AG09309 (cell line): Measurements from ENCODE around the gene SORBS2.

Source experiments
- DNase-seq: peaks from one replicate; pipeline ENCODE4 v3.0.0-alpha.2; 2010; ENCODE audit warnings: low read depth
- H3K4me3 ChIP-seq: 2 replicates; pipeline ENCODE4 v1.5.1; 2011; ENCODE audit warnings: mild to moderate bottlenecking, low read depth, low read length, moderate library complexity; ENCODE audit not compliant: control insufficient read depth
- TF ChIP-seq, protein P1 (sequence below): IDR thresholded peaks from 2 replicates; pipeline ENCODE4 v1.5.1; 2011; ENCODE audit warnings: mild to moderate bottlenecking, low read depth, low read length, inconsistent platforms; ENCODE audit not compliant: insufficient read depth, control insufficient read depth; ENCODE audit errors: missing control alignments

Gene SORBS2

DNA sequence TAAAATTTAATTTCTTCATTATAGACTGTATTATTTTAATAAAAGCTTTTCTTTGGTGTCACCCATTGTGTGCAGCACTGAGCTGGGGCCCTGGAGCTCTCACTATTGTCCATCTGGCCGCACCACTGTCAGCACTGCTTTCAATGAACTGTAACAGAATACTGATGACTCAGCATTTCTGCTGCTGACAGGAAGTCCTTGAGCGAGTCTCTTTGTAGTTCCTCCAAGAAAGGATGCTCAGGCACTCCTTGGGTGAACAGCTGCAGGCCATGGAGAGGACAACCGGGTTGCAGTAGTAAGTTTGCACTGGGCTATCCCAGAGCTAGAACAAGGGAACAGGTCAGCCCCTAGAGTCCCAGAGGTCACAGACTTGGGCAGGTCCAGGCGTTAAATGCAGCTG, 81.6 kb downstream of the SORBS2 start:
- DNase-seq = no peak
- TF ChIP-seq, protein P1, sequence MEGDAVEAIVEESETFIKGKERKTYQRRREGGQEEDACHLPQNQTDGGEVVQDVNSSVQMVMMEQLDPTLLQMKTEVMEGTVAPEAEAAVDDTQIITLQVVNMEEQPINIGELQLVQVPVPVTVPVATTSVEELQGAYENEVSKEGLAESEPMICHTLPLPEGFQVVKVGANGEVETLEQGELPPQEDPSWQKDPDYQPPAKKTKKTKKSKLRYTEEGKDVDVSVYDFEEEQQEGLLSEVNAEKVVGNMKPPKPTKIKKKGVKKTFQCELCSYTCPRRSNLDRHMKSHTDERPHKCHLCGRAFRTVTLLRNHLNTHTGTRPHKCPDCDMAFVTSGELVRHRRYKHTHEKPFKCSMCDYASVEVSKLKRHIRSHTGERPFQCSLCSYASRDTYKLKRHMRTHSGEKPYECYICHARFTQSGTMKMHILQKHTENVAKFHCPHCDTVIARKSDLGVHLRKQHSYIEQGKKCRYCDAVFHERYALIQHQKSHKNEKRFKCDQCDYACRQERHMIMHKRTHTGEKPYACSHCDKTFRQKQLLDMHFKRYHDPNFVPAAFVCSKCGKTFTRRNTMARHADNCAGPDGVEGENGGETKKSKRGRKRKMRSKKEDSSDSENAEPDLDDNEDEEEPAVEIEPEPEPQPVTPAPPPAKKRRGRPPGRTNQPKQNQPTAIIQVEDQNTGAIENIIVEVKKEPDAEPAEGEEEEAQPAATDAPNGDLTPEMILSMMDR = no peak
- no peak overlapping the region for H3K4me3 ChIP-seq

DNA sequence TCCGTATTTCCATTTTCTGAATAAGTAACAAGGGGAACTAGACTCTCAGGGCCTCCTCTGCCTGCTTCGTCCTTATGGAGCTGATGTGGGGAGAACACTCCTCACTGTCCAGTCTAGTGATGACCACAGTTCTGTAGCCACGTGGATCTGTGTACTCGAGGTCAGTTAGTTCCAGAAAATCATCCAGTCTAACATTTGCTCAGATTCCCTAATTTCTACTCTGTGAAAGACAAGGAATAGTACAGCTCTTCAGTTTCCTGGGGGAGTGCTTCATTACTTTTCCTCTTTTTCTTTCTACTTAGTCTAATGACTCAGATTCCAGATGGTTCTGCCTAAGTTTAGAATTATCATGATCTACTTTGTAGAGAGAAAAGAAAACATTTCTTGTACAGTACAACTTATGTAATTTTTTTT, 82.6 kb downstream of the SORBS2 start:
- H3K4me3 ChIP-seq = no peak overlapping the region

DNA sequence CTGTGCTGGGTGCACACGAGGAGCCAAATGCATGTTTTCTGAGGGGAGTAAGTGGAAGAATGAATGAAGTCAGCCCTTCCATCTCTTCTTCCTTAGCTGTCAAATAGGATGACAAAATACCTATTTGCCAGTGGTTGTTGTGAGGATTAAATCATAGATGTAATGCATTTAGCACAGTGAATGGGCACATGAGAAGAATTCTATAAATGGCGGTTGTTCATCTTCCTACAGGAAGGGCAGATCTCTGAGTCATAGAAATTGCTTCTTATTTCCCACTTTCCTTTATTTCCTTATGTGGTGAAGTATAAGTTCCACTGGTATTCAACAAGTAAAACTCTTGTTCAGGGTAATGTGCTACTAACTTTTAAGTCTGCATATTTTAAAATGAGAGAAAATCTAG, 83.1 kb downstream of the SORBS2 start:
- no peak overlapping the region for H3K4me3 ChIP-seq
- no peak for DNase-seq
- TF ChIP-seq, protein P1 = no peak

More for the DNA sequence above, 82.6 kb downstream of the SORBS2 start:
- TF ChIP-seq, protein P1 = no peak
- no peak for DNase-seq

DNA sequence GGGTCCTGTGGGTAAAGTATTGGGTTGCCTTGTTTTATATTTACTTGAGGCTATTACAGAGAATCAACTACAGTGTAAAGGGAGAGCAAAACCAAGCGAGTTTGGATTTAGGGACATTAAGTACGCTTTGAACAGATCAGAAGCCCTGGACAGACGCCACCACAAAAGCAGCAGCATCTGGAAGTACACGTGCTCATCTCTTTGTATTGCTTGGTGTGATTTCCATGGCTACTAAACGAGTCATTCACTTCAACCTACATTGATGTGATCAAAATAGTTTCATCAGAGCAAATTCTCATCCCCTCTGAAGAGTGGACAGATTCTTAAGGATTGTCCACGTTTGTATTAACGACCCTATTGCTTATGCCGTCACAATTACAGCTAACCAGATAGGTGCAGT, 85.1 kb downstream of the SORBS2 start:
- TF ChIP-seq, protein P1 = no peak
- H3K4me3 ChIP-seq = no peak overlapping the region
- DNase-seq = no peak

DNA sequence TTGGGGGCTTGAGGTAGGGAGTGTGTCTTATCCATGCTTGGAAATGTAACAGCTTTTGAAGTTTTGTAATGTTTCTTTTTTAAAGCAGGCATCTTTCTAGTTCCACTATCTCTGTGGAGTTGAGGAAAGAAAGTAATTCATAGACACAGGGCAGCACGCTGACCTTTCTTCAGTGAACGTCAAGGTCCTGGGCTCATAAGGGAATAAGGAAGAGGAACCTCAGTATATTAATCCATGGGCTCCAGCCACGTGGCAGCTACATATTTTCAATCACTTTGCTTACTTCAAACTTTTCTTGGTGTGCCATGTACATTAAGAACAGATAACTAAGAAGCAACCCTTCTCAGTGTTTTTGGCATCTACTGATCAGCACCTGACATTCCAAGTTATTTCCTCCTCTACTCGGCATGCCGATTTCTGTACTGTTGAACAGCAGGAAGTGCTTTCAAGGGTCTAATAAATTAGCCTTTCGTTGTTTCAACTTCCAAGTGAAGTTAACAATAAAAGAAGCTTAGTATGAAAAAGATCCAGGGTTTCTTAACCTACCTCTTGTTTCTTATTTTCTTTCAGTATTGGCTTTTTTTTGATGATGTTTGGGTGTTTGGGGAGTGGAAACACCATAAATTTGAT, 88.2 kb downstream of the SORBS2 start:
- no peak overlapping the region for H3K4me3 ChIP-seq
- TF ChIP-seq, protein P1 = no peak
- no peak for DNase-seq

DNA sequence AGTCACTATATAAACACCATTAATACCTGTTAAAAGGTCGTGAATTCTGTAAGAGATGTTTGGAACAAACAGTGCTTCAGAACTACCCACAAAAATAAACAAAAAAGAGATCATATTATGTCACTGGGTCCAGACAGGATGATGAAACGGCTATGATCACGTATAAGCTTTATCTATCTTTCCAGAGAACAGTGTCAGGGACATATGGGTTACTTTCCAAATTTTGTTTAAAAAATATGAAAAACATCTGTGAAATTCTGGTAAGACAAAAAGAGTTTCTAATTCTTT, 90.0 kb downstream of the SORBS2 start:
- no peak for DNase-seq
- no peak overlapping the region for H3K4me3 ChIP-seq
- TF ChIP-seq, protein P1 = no peak
